Measurements from ENCODE around the gene FOXA2.

FOXA2 gene

DNA sequence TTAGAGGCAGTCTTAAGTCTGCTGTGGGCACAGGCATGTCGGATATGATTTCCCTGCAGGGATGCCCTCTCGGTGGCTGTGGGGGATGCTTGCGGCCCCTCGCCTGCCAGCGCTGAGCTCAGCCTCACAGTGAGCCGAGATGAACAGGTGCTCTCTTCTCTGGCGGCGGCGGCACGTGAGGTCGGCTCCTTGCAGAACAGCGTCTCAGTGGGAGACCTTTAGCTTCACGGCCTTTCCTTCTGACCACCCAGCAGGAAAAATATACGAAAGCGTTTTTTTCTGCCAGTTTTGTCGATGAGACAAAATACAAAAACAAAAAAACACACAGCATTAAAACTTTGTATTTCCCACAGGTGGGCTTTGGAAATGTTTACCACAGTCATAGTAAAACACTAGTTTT lies 23.6 kb downstream of the FOXA2 start:
- no peaks in the 10 kb centered on the region for H3K9me3 ChIP-seq
- H3K27me3 ChIP-seq: peaks cover 100% of the 10 kb centered on the region
- no peaks in the 10 kb centered on the region for H3K4me1 ChIP-seq (ENCODE audit: control insufficient read depth in 1 of 2, insufficient read depth in 1 of 2, low read depth in 1 of 2, low read length in 1 of 2)

DNA sequence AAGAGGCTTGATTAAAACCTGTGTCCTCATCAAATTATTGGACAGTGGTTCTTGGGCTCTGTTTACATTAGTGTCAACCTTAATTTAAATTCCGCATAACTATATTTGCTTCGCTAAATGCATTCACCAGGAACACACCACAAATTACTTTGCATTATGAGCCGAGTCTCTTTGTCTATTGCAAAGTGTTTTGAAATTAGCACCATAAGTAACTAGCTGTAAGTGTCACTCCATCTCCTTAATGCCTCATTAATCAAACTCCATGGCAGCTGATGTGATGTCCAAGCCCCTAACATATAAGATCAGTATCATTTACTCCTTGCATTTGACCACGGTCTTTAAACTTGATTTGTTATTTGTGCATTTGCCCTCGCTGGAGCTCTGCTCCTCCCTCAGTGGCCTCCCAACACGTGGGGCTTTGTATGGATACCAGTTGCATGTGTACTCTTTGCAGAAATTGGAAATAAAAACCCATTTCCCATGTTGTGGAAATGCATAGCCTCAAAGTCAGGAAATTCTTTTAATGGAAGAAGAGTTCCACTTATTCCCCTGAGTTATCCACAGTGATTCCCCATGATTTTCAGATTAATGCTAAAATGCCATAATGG lies 24.6 kb downstream of the FOXA2 start:
- Histone ChIP-seq H3K27me3 (peaks cover 99% of the 10 kb centered on the region), H3K4me1 (ENCODE audit: control insufficient read depth in 1 of 2, insufficient read depth in 1 of 2, low read depth in 1 of 2, low read length in 1 of 2) (no peaks in the 10 kb centered on the region), H3K4me3 (ENCODE audit: low read depth in 1 of 2, low read length in 1 of 2) (no peak overlapping the region), H3K27ac (no peak overlapping the region), H3K9me3 (no peaks in the 10 kb centered on the region), H3K36me3 (no peaks in the 10 kb centered on the region)
- TF ChIP-seq, protein P1, sequence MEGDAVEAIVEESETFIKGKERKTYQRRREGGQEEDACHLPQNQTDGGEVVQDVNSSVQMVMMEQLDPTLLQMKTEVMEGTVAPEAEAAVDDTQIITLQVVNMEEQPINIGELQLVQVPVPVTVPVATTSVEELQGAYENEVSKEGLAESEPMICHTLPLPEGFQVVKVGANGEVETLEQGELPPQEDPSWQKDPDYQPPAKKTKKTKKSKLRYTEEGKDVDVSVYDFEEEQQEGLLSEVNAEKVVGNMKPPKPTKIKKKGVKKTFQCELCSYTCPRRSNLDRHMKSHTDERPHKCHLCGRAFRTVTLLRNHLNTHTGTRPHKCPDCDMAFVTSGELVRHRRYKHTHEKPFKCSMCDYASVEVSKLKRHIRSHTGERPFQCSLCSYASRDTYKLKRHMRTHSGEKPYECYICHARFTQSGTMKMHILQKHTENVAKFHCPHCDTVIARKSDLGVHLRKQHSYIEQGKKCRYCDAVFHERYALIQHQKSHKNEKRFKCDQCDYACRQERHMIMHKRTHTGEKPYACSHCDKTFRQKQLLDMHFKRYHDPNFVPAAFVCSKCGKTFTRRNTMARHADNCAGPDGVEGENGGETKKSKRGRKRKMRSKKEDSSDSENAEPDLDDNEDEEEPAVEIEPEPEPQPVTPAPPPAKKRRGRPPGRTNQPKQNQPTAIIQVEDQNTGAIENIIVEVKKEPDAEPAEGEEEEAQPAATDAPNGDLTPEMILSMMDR (IDR thresholded peaks at IDR 0.05): no peak

More for the DNA sequence above, 23.6 kb downstream of the FOXA2 start:
- H3K27ac ChIP-seq: no peak overlapping the region
- H3K4me3 ChIP-seq (ENCODE audit: low read depth in 1 of 2, low read length in 1 of 2): no peak overlapping the region
- H3K36me3 ChIP-seq: no peaks in the 10 kb centered on the region
- TF ChIP-seq, protein P1 (IDR thresholded peaks at IDR 0.05): no peak

DNA sequence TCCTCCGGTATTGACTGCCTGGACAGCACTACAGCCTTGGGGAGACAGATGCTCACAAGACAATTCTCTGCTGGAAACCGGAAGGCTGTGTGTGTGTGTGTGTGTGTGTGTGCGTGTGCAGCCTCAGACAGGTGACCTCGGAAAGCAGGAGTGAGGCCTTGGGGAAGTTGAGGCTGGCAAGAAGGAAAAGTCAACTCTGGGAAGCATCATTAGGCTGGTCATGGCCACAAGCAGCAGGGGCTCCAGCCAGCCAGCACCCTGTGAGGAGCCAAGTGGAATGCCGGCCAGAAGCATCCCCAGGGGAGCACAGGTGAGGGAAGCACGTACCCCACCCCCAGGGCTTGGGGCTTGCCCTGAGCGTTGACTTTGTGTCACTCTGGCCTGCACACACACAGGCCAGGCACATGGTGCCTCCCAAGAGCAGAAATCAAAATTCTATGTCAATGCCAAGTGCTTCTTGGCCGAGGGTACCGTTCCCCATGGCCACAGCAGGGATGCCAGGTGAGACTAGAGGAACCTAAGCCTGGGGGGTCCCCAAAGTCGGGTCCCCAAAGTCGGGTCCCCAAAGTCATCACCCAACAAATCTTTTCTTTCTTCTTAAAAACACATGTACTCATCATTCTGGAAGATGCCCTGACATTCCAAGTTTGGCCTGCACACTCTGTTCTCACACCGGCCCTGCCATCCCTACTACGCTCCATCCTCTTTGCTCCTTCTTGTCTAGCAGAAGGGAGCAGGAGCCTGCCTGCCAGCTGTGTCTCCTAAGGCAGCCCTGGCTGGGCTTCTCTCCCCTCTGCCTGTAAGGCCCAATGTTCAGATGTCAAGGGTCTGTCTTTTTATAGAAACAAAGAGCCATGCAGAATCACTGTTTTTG lies 26.7 kb downstream of the FOXA2 start:
- Histone ChIP-seq H3K9me3 (no peaks in the 10 kb centered on the region), H3K4me1 (ENCODE audit: control insufficient read depth in 1 of 2, insufficient read depth in 1 of 2, low read depth in 1 of 2, low read length in 1 of 2) (no peaks in the 10 kb centered on the region), H3K27ac (no peak overlapping the region), H3K4me3 (ENCODE audit: low read depth in 1 of 2, low read length in 1 of 2) (no peak overlapping the region), H3K36me3 (no peaks in the 10 kb centered on the region), H3K27me3 (peaks cover 79% of the 10 kb centered on the region)
- TF ChIP-seq, protein P1 (IDR thresholded peaks at IDR 0.05): no peak

DNA sequence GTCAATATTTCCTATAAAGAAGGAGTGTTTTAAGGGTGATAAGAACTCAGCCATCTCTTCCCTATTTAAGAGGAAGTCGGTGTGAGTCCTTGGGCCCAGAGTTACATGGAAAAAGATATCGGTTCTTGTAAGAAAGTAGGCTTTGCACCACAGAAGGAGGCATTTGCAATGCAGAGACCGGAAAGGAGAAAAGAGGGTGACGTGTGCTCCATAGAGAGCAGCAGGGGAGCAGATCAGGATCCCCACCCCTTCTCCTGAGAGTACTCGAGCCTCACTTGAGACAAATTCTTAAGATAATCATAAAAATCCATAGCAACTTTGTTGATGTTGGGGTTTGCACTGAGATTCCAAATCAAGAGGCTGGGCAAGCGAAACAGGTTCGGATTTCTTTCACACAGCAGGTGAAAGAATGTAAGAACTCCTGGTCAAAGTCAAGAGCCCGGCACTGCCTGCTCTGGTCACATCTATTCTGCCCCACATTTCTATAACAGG lies 27.8 kb downstream of the FOXA2 start:
- no peaks in the 10 kb centered on the region for H3K36me3 ChIP-seq
- peaks cover 68% of the 10 kb centered on the region for H3K27me3 ChIP-seq
- TF ChIP-seq, protein P1 (IDR thresholded peaks at IDR 0.05): no peak

DNA sequence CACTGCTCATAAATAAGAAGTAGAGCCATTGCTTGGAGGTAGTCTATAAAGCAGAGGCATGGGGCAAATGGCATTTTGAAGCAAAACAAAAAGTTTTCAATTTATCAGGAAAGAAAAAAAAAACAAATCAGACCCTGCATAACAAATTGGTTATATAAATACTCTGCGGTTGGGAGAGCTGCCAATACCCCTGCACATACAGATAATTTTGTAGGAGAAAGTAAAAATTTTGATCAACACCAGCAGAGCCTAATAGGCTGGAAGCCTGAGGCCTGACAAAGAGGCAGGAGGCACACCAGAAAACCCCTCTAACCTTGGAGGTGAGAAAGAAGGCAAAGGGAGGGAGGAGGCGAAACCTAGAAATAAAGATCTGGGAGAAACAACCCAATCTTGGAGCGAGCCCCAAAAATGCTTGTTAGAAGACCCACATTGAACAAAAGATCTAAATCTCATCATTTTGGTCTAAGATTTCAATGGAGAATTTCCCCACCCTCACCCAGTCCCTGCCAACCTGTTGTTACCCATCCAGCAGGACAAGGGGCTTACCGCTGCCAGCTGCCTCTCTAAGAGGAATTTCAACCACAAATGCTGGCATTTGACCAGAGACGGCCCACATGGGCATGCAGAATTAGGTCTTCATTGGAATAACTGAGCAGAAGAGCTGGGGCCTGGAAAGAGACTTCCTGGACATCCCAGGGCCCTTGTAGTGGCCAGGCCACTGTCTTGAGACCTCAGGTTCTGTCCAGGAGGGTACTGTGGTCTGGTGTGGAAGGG lies 28.4 kb downstream of the FOXA2 start:
- TF ChIP-seq, protein P1 (IDR thresholded peaks at IDR 0.05): no peak
- no peak overlapping the region for H3K4me3 ChIP-seq (ENCODE audit: low read depth in 1 of 2, low read length in 1 of 2)
- no peaks in the 10 kb centered on the region for H3K9me3 ChIP-seq
- H3K36me3 ChIP-seq: no peaks in the 10 kb centered on the region
- no peak overlapping the region for H3K27ac ChIP-seq
- H3K27me3 ChIP-seq: peaks cover 62% of the 10 kb centered on the region
- H3K4me1 ChIP-seq (ENCODE audit: control insufficient read depth in 1 of 2, insufficient read depth in 1 of 2, low read depth in 1 of 2, low read length in 1 of 2): no peaks in the 10 kb centered on the region

More for the DNA sequence above, 27.8 kb downstream of the FOXA2 start:
- no peak overlapping the region for H3K27ac ChIP-seq
- no peaks in the 10 kb centered on the region for H3K9me3 ChIP-seq
- no peaks in the 10 kb centered on the region for H3K4me1 ChIP-seq (ENCODE audit: control insufficient read depth in 1 of 2, insufficient read depth in 1 of 2, low read depth in 1 of 2, low read length in 1 of 2)
- no peak overlapping the region for H3K4me3 ChIP-seq (ENCODE audit: low read depth in 1 of 2, low read length in 1 of 2)

Measured in neutrophil (primary cell).